Superior temporal gyrus (tissue), 1 donor: ENCODE results near the gene CELSR3.
A peak's percentile ranks its signal among the peaks of the same experiment; 100 is the strongest.

Experiments
- DNase-seq: peaks from one replicate; pipeline ENCODE4 v3.0.0-alpha.2; 2016; ENCODE audit errors: extremely low spot score

CELSR3 gene

DNA sequence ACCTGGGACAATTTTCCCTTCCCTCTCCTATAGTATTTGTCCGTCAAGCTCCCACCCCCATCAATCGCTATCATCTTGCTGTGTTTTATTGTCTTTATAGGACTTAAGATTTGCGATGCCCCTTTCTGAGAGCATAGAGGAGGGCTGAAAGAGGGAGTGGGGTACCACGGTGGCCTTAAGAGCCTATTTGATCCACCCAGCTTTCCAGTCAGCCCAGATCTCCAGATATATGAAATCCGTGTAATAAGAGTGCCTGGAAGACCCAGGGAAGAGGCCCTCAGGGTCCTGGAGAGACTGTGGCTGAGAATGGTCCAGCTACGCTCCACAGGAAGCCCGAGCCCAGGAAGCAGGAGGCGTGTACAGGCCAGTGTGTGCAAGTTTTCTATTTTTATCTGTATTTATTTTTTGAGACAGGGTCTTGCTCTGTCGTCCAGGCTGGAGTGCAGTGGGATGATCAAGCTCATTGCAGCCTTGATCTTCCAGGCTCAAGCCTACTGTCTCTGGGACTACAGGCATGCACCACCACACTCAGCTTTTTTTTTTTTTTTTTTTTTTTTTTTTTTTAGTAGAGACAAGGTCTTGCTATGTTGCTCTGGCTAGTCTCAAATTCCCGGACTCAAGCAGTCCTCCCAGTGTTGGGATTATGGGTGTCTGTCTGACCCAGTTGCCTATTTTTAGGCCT, 24.0 kb upstream of the CELSR3 start:
- no peak for DNase-seq

DNA sequence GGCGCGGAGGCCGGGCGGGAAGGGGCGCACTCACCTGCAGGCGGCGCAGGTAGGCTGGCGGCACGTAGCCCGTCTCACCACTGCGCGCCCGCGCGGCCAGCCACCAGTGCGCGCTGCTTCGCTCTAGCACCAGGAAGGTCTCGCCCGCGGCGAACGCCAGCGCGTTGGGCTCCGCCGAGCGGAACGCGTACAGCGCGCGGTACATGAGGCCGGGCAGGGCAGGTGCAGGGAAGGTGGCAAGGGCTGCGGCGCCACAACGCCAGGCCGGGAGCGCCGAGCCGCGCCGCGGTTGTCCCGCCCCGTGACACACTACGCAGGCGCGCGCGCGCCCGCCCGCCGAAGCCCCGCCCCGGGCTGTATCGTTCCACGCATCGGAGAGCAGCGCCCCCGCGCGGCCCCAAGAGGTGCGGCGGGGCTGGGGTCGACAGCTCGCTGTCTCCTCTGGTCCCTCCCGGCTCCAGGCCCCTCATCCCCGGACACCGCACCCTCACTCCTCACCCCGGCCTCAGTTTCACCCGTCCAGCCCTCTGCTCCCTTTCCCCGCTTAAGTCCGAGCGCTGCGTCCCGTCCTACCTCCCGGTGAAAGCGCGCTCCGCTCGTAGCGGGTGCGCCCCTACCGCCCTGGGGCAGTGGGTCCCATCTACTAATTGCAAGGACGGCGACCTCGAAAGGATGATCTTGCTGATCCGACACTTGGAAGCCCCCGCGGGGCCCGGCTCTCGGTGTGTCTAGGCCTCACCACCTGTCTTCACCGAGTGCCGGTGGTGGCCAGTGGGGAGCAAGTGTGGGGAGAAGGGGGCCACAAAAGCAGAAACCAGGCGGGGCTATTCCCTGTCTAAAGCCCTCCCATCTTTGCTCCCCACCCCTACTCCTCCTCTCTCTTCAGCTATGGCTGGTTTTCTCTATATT, 23.2 kb upstream of the CELSR3 start, which contains the start of gene NCKIPSD:
Gene NCKIPSD (minus strand): TSS at position 313 of the 909 bp plus-strand sequence. CDS start 108 bp downstream, at position 205.
- DNase-seq = peak; percentile 88

- no peak for DNase-seq
Observed at GRCh38 chr3:48685293-48685602, 22.6 kb upstream of the CELSR3 start.

DNA sequence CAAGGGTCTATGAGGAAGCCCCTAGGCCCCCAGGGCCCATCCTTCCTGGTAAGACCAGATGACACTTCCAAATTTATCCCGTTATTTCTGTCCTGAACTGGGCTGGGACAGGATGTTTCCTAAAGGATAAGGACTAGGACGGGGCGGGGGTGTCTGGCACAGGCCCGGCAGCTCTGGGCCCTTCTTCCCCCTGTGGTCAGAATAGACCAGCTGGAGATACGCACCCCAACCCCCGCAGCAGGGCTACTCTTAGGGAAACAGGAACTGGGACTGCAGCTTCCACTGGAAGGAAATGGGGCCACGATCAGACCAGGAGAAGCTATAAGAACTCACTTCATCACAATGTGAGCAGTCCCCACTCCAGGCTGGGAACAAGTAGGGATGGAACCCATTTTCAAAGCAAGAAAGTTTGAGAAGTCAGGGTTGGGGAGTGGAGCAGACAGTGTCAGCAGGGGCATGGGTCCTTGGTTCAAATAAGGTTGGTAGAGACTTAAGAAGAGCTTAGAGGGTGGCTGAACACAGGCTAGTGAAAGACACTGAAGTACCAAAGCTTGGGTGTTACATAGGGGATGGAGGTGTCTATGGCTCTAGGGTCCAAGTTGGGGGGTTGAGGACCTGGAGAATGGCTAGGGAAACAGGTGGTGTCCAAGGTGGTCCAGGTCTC, 21.9 kb upstream of the CELSR3 start:
- DNase-seq = peak; percentile 18

DNA sequence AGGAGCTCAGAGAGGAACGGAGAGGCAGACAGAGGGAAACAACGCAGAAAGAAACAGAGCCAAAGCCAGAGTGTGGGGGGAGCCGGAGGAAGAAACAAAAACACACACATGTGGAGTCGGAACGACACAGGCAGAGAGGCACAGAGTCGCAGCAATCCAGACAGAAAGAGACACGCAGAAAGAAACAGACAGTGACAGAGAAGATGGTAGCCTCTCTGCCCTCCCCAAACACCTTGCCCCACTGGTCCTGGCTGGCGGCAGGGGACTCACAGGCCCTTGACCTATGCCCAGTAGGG, 21.3 kb upstream of the CELSR3 start:
- no peak for DNase-seq

DNA sequence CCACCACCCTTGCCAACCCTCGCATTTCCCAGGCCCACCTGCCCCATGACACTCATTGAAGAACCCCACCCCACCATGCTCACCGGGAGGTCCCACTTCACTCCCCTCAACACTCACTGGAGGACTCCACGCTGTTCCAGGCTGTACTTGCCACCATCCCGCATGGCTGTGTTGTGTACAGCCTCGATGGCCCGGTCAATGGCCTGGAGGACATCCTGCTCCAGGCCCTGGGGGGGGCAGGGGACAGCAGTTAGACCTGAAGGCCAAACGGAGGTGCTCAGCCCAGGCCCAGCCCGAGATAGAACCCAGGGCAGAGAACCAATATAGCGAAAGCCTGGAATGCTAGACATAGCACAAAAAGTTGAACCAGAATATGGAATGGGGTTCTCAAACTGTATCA, 20.1 kb upstream of the CELSR3 start:
- no peak for DNase-seq

DNA sequence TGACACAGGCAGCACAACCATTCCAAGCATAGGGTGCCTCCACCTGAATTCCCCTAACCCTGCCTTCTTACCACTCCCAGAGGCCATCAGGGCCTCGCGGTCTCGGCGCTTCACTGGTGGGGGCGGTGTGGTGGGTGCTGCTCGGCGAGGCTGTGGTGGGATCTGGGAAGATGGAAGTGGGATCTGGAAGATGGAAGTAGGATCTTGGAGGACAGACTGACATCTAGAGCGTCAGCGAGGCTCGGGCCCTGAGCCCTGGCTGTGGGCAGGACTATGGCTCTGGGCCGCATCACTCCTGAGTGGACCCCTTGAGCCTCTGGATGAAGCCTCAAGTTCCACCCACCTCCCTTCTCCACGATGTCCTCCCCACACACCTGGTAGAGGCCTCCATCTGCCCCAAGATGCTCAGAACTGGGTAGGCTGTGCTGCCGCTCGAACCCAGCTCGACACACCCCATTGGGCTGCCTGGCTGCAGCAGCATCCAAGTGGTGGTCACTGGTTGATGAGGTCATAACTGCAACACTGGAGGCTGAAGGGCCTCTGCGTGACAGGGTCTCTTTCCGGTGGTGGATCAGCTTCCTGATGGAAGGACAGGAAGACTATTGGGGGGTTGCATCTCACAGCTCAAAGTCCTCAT, 19.4 kb upstream of the CELSR3 start:
- DNase-seq = no peak

DNA sequence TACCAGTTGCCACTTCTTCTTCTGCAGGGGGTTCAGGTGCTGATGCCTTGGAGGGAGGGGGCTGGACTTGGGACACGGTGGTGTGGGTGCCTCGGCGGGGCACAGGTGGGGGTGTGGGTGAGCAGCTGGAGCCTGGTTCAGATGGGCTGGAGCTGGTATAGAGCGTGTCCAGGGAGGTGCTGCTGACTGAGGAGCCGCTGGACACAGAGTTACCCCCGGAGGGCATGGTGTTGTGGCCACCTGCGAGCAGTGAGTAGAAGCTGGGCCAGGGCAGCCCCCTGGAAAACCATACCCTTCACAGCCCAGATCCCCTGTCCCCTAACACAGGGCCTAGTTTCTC, 18.8 kb upstream of the CELSR3 start:
- no peak for DNase-seq

DNA sequence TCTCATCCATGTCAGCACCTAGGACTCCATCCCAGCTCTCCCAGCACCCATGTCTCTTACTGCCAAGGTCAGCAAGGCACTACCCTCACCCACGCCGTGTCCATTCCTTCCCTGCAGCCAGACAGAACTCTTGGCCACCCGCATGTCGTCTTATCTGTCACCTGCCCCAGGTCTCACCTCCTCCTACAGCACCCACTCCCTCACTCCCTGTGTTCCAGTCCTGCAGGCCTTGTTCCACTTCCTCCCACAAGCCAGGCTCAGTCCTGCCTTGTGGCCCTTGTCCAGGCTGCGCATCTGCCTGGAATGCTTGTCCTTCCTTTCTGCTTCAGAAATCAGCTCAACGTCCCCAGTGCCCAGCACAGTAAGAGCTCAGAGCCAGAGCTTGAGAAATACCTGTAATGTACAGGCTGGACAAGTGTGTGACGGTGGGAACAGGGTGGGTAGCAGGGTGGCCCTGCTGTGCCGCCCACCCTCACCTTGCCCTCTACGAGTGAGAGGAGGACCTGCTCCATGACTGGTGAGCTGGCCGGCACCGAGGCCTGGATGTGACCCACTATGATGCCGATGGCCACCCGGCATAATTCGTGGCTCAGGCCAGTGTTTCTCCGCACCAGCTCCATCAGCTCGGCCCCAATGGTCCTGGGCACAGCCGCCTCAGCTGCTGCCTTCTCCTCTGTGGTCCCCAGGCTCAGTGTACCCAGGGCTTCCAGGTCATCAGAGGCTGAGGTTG, 18.3 kb upstream of the CELSR3 start:
- no peak for DNase-seq

DNA sequence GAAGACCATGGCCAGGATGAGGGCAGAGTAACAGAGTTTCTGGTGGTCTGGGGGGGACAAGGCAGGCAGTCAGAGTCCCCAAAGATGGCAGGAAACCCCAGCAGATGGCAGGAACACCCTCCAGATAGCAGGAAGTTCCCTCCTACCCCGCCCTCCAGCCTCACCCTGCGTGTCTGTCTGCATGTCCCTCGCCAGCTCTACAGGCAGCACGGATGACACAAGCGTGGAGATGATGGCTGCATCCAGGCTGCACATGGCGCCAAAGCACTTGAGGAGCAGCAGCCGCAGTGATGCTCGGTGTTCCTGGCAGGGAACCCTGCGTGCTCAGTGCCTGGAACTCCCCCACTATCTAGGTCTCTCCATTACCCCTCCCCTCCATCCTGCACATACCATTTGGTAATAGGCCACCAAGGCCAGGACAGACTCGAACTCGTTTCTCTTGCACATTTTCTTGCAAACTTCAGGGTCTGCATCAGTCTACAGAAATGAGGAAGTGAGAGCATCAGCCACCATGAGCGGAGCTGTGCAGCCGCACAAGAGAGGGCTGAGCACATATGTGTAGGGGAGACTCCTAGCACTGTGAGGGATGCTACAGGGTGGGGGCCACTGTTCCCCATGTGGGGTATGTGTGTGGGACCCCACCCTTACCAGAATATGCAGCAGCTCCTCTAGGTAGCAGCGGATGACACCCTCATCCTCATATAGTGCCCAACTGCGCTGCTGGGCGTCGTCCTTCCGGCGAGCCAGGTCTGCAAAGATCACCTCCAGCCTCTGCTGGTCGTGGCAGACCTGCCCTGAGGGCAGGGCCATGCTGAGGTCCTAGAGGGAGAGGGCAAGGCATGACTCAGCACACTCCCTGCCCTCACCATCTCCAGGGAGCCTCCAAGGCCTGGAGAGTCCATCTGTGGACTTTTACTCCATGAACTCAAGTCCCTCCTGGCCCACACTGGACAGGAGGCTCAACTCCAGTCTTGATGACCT, 17.0 kb upstream of the CELSR3 start:
- no peak for DNase-seq

GRCh38 chr3:48678566-48679380, 16.1 kb upstream of the CELSR3 start:
- DNase-seq = no peak

DNA sequence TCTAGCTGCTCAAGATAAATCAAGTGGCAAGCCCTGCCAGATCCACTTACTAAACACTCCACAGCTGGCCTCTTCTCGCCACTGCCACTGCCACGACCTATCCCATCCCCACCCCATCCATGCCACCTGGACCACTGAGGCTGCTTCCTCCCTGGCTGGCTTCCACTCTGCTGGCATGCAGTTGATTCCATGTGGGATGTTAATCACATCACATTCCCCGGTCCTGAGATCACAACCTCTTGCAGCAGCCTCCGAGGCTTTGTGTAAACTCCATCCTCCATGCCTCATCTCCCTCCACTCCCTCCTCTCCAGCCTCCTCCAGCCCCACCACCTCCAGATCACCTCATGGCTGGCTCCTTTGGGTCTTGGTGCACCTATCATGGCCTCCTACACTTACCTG, 15.4 kb upstream of the CELSR3 start:
- DNase-seq = no peak

DNA sequence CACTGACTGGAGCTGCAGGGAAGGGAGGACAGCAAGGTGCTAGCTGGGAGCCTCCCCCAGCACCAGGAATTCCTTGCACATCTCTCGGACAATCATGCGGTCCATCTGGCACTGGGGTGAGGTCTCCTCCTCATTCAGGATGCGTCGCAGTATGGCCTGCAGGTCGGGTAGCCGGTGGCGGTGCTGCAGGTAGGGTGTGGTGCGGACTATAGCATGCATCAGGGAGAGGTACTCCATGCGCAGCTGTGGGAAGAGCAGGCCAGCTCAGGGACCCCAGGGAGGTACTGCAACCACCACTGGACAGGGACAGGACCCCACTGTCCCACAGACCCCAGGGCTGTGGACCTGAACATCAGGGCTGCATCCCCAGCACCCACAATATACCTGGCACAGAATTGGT, 11.8 kb upstream of the CELSR3 start:
- no peak for DNase-seq

- DNase-seq = no peak
Observed at GRCh38 chr3:48672522-48672921, 9.8 kb upstream of the CELSR3 start.

DNA sequence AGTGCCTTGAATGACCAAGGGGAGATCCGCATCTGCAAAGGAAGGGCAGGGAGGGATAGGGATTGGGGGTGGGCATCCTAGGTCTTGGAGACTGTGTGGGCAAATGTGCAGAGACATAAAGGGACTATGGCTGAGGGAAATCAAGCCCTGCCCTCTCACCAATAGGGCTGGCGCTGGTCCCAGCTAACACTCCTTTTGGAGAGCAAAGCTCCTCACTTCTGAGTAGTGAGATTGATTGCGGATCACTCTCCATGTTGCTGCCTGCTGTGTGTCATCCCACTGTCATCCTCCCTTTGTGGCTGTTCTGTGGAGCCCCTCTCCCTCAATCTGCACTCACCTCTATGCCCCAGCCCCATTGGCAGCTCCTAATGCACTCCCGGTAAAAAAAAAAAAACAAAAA, 2.2 kb upstream of the CELSR3 start:
- no peak for DNase-seq

DNA sequence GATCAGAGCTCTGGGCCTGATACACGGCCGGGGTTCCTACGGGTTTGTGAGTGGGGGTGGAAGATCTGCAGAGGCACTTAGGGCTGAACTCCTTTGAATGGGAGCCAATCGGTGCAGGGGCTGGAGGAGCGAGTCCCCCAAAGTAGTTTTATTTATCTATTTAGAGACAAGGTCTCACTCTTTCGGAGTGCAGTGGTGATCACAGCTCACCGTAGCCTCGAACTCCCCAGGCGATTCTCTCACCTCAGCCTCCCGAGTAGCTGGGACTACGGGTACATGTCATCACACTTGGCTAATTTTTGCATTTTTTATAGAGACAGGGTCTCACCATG, 1.6 kb upstream of the CELSR3 start:
- no peak for DNase-seq

GRCh38 chr3:48663489-48664312, 1.0 kb upstream of the CELSR3 start:
- DNase-seq = peak; percentile 99

DNA sequence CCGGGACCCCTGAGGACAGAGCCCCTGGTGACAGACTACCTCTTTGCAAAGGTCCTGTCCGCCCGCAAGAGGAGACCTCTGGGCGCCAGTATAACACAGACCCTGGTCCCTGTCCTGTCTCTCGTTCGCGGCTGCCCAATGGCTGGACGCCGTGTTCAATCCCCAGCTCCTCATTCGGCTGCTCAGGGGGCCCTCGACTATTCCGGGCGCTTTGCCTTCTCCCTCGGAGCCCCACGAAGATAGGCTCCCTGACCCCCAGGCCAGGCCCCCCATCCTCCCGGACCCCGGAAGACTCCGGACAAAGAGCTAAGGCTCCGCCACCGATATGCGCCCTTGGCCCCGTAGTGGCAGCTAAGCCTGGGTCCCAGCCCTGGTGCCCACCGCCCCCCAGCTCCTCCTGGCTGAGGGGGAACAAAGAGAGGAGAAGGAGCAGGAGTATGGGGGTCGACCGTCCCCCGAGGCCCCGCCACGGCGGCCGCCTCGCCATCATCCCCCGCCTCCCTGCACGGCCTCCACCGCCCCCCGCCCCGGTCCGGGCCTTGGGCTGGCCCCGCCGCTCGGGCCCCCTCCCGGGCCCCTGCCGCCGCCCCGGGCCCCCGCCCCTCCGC, 437 bp downstream of the CELSR3 start:
- no peak for DNase-seq
